ENCODE measurements around the gene DUSP9.

DNA sequence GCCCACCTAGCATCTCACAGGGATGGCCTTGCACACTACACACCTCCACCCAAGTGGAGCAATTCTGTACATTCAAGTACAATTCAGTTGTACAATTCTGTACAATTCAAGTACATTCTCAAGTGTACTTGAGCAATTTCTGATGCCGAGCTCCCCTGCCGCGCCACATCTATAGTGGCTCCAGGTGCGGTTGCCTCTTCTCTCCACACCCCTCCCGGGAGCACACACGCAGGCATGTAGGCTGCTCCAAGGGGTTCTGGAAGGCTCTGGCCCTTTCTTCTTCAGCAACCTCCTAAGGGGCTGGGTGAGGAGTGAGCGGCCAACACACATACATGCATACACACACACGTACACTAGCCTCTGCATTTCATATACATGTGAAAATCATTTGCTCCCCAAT, 18.9 kb upstream of the DUSP9 start:
- no peak for TF ChIP-seq POLR2A (IDR thresholded peaks at IDR 0.05; ENCODE audit: low read depth, low read length)
- TF ChIP-seq JUN (IDR thresholded peaks at IDR 0.05; ENCODE audit: borderline replicate concordance, insufficient read depth, insufficient read length, low read depth), result no peak
- no peak for TF ChIP-seq CTCF (IDR thresholded peaks at IDR 0.05; ENCODE audit: extremely low read depth in 1 of 2, insufficient read depth in 1 of 2, low read depth in 1 of 2, low read length in 2 of 2)
- no peak for TF ChIP-seq EZH2 (IDR thresholded peaks at IDR 0.05; ENCODE audit: borderline replicate concordance, low read depth, low read length, severe bottlenecking)
